IPS-20b (cell line): Measurements from ENCODE around the gene CLASP1.
A peak's percentile ranks its signal among the peaks of the same experiment; 100 is the strongest.
"Not testable (repeated sequence)": the region's sequence is repeated elsewhere in the genome, so short reads cannot be mapped to it uniquely, and the experiment has no call there.

Experiments
- H3K27ac ChIP-seq: one replicate; pipeline ENCODE4 v1.5.1; 2013; ENCODE audit warnings: low read length
- H3K27me3 ChIP-seq: 2 replicates; pipeline ENCODE4 v1.6.1; 2013; ENCODE audit warnings: mild to moderate bottlenecking, low read length, inconsistent platforms; ENCODE audit not compliant: insufficient read depth
- H3K36me3 ChIP-seq: 2 replicates; pipeline ENCODE4 v1.6.1; 2013; ENCODE audit warnings: low read depth, mild to moderate bottlenecking, inconsistent platforms, low read length, moderate library complexity; ENCODE audit not compliant: insufficient read depth
- H3K4me1 ChIP-seq: 2 replicates; pipeline ENCODE4 v1.6.1; 2013; ENCODE audit warnings: mild to moderate bottlenecking, control low read depth, inconsistent platforms, low read length, moderate library complexity; ENCODE audit not compliant: insufficient read depth
- H3K4me3 ChIP-seq: 2 replicates; pipeline ENCODE4 v1.5.1; 2013; ENCODE audit warnings: mild to moderate bottlenecking, low read length, inconsistent platforms
- H3K9ac ChIP-seq: 2 replicates; pipeline ENCODE4 v1.6.1; 2013; ENCODE audit warnings: low read depth, mild to moderate bottlenecking, inconsistent platforms, low read length, moderate library complexity
- H3K9me3 ChIP-seq: 2 replicates; pipeline ENCODE4 v1.6.1; 2013; ENCODE audit warnings: mild to moderate bottlenecking, low read depth, low read length, inconsistent platforms; ENCODE audit not compliant: insufficient read depth

The CLASP1 gene

GRCh38 chr2:121659933-121660332 is 10.7 kb upstream of the CLASP1 start:
- Histone ChIP-seq H3K36me3 (no peaks in the 10 kb centered on the region), H3K4me3 (no peak overlapping the region), H3K27ac (no peak overlapping the region), H3K9ac (no peak overlapping the region), H3K9me3 (no peaks in the 10 kb centered on the region), H3K4me1 (peaks cover 10% of the 10 kb centered on the region), H3K27me3 (no peaks in the 10 kb centered on the region)

- H3K9me3 ChIP-seq, H3K27ac ChIP-seq, H3K36me3 ChIP-seq, H3K9ac ChIP-seq, H3K27me3 ChIP-seq, H3K4me3 ChIP-seq: not testable (repeated sequence)
- H3K4me1 ChIP-seq = peaks cover 10% of the 10 kb centered on the region
Measured at GRCh38 chr2:121658393-121658792, 9.1 kb upstream of the CLASP1 start.

GRCh38 chr2:121653035-121653434 is 3.8 kb upstream of the CLASP1 start:
- peaks cover 3% of the 10 kb centered on the region; the same call in 1 of the 2 replicates for H3K4me1 ChIP-seq
- H3K27me3 ChIP-seq = no peaks in the 10 kb centered on the region
- H3K9ac ChIP-seq = no peak overlapping the region
- no peaks in the 10 kb centered on the region for H3K9me3 ChIP-seq
- no peak overlapping the region for H3K4me3 ChIP-seq
- H3K36me3 ChIP-seq = no peaks in the 10 kb centered on the region
- H3K27ac ChIP-seq = no peak overlapping the region

GRCh38 chr2:121650315-121650930 is 1.2 kb upstream of the CLASP1 start:
- Histone ChIP-seq H3K4me1 (peaks cover 7% of the 10 kb centered on the region; the same call in 1 of the 2 replicates), H3K9ac (peak overlapping the region; percentile 87), H3K9me3 (no peaks in the 10 kb centered on the region), H3K4me3 (peak overlapping the region; percentile 83), H3K27ac (peak overlapping the region; percentile 43), H3K36me3 (no peaks in the 10 kb centered on the region), H3K27me3 (no peaks in the 10 kb centered on the region)

GRCh38 chr2:121649596-121650314 is 493 bp upstream of the CLASP1 start:
- Histone ChIP-seq H3K9me3 (no peaks in the 10 kb centered on the region), H3K4me1 (peaks cover 7% of the 10 kb centered on the region; the same call in 1 of the 2 replicates), H3K9ac (peak overlapping the region; percentile 87), H3K27me3 (no peaks in the 10 kb centered on the region), H3K36me3 (no peaks in the 10 kb centered on the region), H3K4me3 (peak overlapping the region; percentile 83), H3K27ac (peak overlapping the region; percentile 43)

- peaks cover 7% of the 10 kb centered on the region; the same call in 1 of the 2 replicates for H3K4me1 ChIP-seq
- H3K4me3 ChIP-seq = peak overlapping the region; percentile 83
- peak overlapping the region; percentile 60 for H3K27ac ChIP-seq
Measured at GRCh38 chr2:121648206-121649148, 785 bp downstream of the CLASP1 start.

GRCh38 chr2:121647396-121647795 is 1.9 kb downstream of the CLASP1 start:
- no peaks in the 10 kb centered on the region for H3K27me3 ChIP-seq
- no peak overlapping the region for H3K27ac ChIP-seq
- peaks cover 7% of the 10 kb centered on the region; the same call in 1 of the 2 replicates for H3K4me1 ChIP-seq
- H3K4me3 ChIP-seq = peak overlapping the region; percentile 83
- no peaks in the 10 kb centered on the region for H3K36me3 ChIP-seq
- H3K9me3 ChIP-seq = no peaks in the 10 kb centered on the region
- H3K9ac ChIP-seq = no peak overlapping the region; the same call in 1 of the 2 replicates

More at GRCh38 chr2:121648206-121649148, 785 bp downstream of the CLASP1 start:
- H3K27me3 ChIP-seq = no peaks in the 10 kb centered on the region
- peak overlapping the region; percentile 87 for H3K9ac ChIP-seq
- H3K9me3 ChIP-seq = no peaks in the 10 kb centered on the region
- H3K36me3 ChIP-seq = no peaks in the 10 kb centered on the region

- no peaks in the 10 kb centered on the region for H3K27me3 ChIP-seq
- no peaks in the 10 kb centered on the region for H3K9me3 ChIP-seq
- H3K27ac ChIP-seq = no peak overlapping the region
- H3K4me3 ChIP-seq = no peak overlapping the region
- no peaks in the 10 kb centered on the region for H3K36me3 ChIP-seq
- no peak overlapping the region for H3K9ac ChIP-seq
- H3K4me1 ChIP-seq = peaks cover 4% of the 10 kb centered on the region; the same call in 1 of the 2 replicates
Measured at GRCh38 chr2:121644715-121645114, 4.5 kb downstream of the CLASP1 start.

- H3K9ac ChIP-seq = no peak overlapping the region
- peaks cover 4% of the 10 kb centered on the region for H3K36me3 ChIP-seq
Measured at GRCh38 chr2:121643877-121644276, 5.4 kb downstream of the CLASP1 start.

GRCh38 chr2:121640380-121641316 is 8.6 kb downstream of the CLASP1 start:
- Histone ChIP-seq H3K27me3 (no peaks in the 10 kb centered on the region), H3K27ac (no peak overlapping the region), H3K36me3 (peaks cover 4% of the 10 kb centered on the region), H3K4me3 (no peak overlapping the region), H3K9ac (no peak overlapping the region), H3K9me3 (peaks cover 7% of the 10 kb centered on the region), H3K4me1 (no peaks in the 10 kb centered on the region)

More at GRCh38 chr2:121643877-121644276, 5.4 kb downstream of the CLASP1 start:
- Histone ChIP-seq H3K4me3 (no peak overlapping the region), H3K4me1 (peaks cover 4% of the 10 kb centered on the region; the same call in 1 of the 2 replicates), H3K27ac (no peak overlapping the region), H3K9me3 (peaks cover 3% of the 10 kb centered on the region; the same call in 1 of the 2 replicates), H3K27me3 (no peaks in the 10 kb centered on the region)
